ENCODE data around the gene PTGS1.

The PTGS1 gene

GRCh38 chr9:122372856-122373845, 2.3 kb downstream of the PTGS1 start:
- H3K36me3 ChIP-seq (ENCODE audit: insufficient read depth, low read length), result no peaks in the 10 kb centered on the region
- H3K4me1 ChIP-seq (ENCODE audit: insufficient read depth, low read length, poor library complexity, severe bottlenecking), result peaks cover 23% of the 10 kb centered on the region
- no peak overlapping the region for H2AFZ ChIP-seq (ENCODE audit: low read length)
- H4K20me1 ChIP-seq (ENCODE audit: insufficient read depth, low read length, poor library complexity, severe bottlenecking), result no peaks in the 10 kb centered on the region
- TF ChIP-seq CTCF (conservative IDR thresholded peaks at IDR 0.05; ENCODE audit: low read length) (no peak), EZH2phosphoT487 (IDR thresholded peaks at IDR 0.05; ENCODE audit: borderline replicate concordance) (no peak)
- H3K9me3 ChIP-seq (ENCODE audit: insufficient read depth, low read depth, low read length), result no peaks in the 10 kb centered on the region
- no peak overlapping the region for H3K4me2 ChIP-seq (ENCODE audit: low read depth, low read length, poor library complexity, severe bottlenecking)
- no peak overlapping the region for H3K9ac ChIP-seq (ENCODE audit: low read depth, low read length, poor library complexity, severe bottlenecking)
- H3F3A ChIP-seq (ENCODE audit: low read depth), result no peaks in the 10 kb centered on the region
- H3K4me3 ChIP-seq (ENCODE audit: low read length, poor library complexity, severe bottlenecking), result no peak overlapping the region
- no peaks in the 10 kb centered on the region for H3K9me2 ChIP-seq (replicated peaks; ENCODE audit: low read depth, low read length)
- no peaks in the 10 kb centered on the region for H3K27me3 ChIP-seq (ENCODE audit: insufficient read depth, low read length, poor library complexity, severe bottlenecking)
- no peaks in the 10 kb centered on the region for H3K79me2 ChIP-seq (ENCODE audit: insufficient read depth, low read length)

- no peaks in the 10 kb centered on the region for H4K20me1 ChIP-seq (ENCODE audit: insufficient read depth, low read length, poor library complexity, severe bottlenecking)
- no peak overlapping the region for H3K4me2 ChIP-seq (ENCODE audit: low read depth, low read length, poor library complexity, severe bottlenecking)
- H2AFZ ChIP-seq (ENCODE audit: low read length), result no peak overlapping the region
- no peaks in the 10 kb centered on the region for H3K27me3 ChIP-seq (ENCODE audit: insufficient read depth, low read length, poor library complexity, severe bottlenecking)
- H3K79me2 ChIP-seq (ENCODE audit: insufficient read depth, low read length), result no peaks in the 10 kb centered on the region
- H3K36me3 ChIP-seq (ENCODE audit: insufficient read depth, low read length), result no peaks in the 10 kb centered on the region
- peaks cover 23% of the 10 kb centered on the region for H3K4me1 ChIP-seq (ENCODE audit: insufficient read depth, low read length, poor library complexity, severe bottlenecking)
- no peaks in the 10 kb centered on the region for H3K9me2 ChIP-seq (replicated peaks; ENCODE audit: low read depth, low read length)
- no peaks in the 10 kb centered on the region for H3F3A ChIP-seq (ENCODE audit: low read depth)
- TF ChIP-seq EZH2phosphoT487 (IDR thresholded peaks at IDR 0.05; ENCODE audit: borderline replicate concordance), result no peak
- no peak for TF ChIP-seq CTCF (conservative IDR thresholded peaks at IDR 0.05; ENCODE audit: low read length)
- H3K9me3 ChIP-seq (ENCODE audit: insufficient read depth, low read depth, low read length), result peaks cover 6% of the 10 kb centered on the region; the same call in 1 of the 2 replicates
- H3K9ac ChIP-seq (ENCODE audit: low read depth, low read length, poor library complexity, severe bottlenecking), result no peak overlapping the region
- H3K4me3 ChIP-seq (ENCODE audit: low read length, poor library complexity, severe bottlenecking), result no peak overlapping the region
Observed at GRCh38 chr9:122374885-122375420, 4.1 kb downstream of the PTGS1 start.

DNA sequence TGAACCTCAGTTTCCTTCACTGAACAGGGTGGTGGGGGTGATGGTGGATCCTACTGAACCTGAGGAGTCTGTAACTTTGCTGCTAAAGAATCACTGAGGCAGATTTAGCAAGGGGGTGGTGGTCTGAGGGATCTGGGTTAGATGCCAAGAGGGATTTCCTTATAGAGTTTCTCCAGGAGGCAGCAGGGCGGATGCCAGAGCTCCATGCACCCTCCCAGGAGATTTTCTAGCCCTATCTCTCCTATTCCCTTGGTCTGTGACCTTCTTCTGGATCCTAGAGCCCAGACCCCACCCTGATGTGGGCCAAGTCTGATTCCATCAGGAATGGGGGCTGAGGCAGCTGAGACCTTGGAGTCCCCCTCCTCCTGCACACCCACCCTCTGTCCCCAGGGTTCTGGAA, 6.0 kb downstream of the PTGS1 start:
- H3F3A ChIP-seq (ENCODE audit: low read depth), result no peaks in the 10 kb centered on the region
- H3K9ac ChIP-seq (ENCODE audit: low read depth, low read length, poor library complexity, severe bottlenecking), result no peak overlapping the region
- H3K9me3 ChIP-seq (ENCODE audit: insufficient read depth, low read depth, low read length), result peaks cover 8% of the 10 kb centered on the region; the same call in 1 of the 2 replicates
- H3K79me2 ChIP-seq (ENCODE audit: insufficient read depth, low read length), result no peaks in the 10 kb centered on the region
- H3K4me3 ChIP-seq (ENCODE audit: low read length, poor library complexity, severe bottlenecking), result no peak overlapping the region
- no peaks in the 10 kb centered on the region for H3K36me3 ChIP-seq (ENCODE audit: insufficient read depth, low read length)
- TF ChIP-seq EZH2phosphoT487 (IDR thresholded peaks at IDR 0.05; ENCODE audit: borderline replicate concordance), result no peak
- no peaks in the 10 kb centered on the region for H3K9me2 ChIP-seq (replicated peaks; ENCODE audit: low read depth, low read length)
- no peak overlapping the region for H2AFZ ChIP-seq (ENCODE audit: low read length)
- no peak overlapping the region for H3K4me2 ChIP-seq (ENCODE audit: low read depth, low read length, poor library complexity, severe bottlenecking)
- H4K20me1 ChIP-seq (ENCODE audit: insufficient read depth, low read length, poor library complexity, severe bottlenecking), result no peaks in the 10 kb centered on the region
- no peaks in the 10 kb centered on the region for H3K27me3 ChIP-seq (ENCODE audit: insufficient read depth, low read length, poor library complexity, severe bottlenecking)
- H3K4me1 ChIP-seq (ENCODE audit: insufficient read depth, low read length, poor library complexity, severe bottlenecking), result peaks cover 10% of the 10 kb centered on the region

All from Loucy (cell line).